Skeletal muscle cell (primary cell): Measurements from ENCODE around the gene SCN3A.

ENCODE experiments used
- DNase-seq: peaks from one replicate; pipeline ENCODE4 v3.0.0-alpha.2; 2010; ENCODE audit warnings: low read depth
- H3K4me3 ChIP-seq: 2 replicates; pipeline ENCODE4 v1.5.1; 2011; ENCODE audit warnings: low read depth, mild to moderate bottlenecking, control low read depth, low read length, moderate library complexity

The SCN3A gene

DNA sequence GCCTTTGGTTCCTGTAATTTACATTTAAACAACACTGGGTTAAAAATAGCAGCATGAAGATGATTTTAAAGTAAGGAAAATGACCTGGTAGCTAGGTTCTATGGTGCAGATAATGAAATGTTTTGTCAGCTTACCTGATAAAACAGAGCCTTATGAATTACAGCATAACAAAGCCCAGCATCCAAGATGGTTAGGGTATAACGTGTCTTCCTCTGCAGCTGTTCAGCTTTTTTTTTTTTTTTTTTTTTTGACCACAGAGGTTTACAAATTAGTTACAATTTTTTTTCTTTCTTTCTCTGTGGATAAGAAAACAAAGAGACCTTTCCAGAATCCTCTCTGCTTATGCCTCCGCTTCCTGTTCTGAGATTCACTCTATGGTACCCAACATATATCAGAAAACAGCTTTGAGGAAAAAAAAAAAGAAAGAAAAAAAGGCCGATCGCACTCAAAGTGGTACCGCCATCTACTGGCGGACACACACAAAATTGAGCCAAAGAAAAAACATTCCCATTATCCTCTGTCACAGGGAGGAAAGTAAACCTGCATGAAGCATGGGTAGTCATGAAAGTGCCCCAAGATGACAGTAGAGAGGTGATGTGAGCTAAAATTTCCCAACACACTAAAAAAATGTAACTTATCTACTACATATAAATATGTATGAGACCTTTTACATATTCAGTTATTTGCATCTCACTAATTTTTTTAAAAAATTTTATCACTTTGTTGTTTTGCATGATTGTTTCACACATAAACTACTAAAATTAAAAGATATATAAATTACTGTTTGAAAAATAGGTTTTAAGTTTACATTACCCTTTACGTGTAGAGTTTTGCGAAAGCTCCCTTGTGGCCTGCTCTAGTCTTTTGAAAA lies at the start of gene SCN3A:
SCN3A (minus strand) TSS at position 362 of the 871 bp plus-strand sequence. CDS start 27,656 bp downstream, outside the sequence.
- no peak for DNase-seq

DNA sequence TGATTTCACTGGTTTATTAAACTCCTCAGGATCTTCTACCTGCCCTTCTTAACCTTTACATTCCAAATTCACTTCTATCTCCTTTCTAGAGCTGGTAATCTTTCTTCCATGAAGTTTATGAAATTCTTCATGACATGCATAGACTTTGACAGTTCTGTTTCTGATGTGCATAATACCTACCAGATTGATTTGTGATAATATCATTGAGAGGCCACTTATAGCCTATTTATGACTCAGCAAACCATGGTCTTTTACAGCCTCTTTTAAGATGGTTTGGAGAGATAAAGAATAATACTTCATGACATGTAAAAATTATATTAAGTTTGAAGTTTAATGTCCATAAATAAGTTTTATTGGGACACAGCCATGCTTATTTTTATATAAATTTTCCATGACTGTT lies 49.3 kb upstream of the SCN3A start:
- DNase-seq: no peak
- H3K4me3 ChIP-seq: no peak overlapping the region

More for the DNA sequence above, at the start of gene SCN3A:
- no peak within 1 kb of the TSS for H3K4me3 ChIP-seq

GRCh38 chr2:165251366-165251765 lies 47.5 kb upstream of the SCN3A start:
- no peak overlapping the region for H3K4me3 ChIP-seq
- DNase-seq: no peak

DNA sequence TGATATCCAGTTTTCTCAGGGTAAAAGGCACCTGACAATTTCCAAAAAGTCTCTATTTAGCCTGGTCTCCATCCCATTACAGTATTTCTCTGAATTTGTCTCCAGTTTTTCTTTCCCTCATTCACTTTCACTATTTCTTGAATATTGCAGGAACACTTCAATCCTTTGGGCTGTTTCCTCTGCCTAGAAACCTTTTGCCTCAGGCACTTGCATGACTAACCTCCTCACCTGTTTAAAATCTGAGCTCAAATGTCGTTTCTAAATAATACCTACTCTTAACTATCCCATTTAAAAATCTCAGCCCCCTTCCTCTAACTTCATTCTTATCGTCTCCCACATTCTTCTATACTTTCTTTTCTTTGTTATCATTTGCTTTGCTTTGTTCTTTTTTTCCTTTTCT lies 44.4 kb upstream of the SCN3A start:
- no peak overlapping the region for H3K4me3 ChIP-seq
- DNase-seq: no peak

GRCh38 chr2:165245081-165245793 lies 41.4 kb upstream of the SCN3A start:
- DNase-seq: no peak
- no peak overlapping the region for H3K4me3 ChIP-seq

GRCh38 chr2:165240916-165241315 lies 37.1 kb upstream of the SCN3A start:
- DNase-seq: no peak
- no peak overlapping the region for H3K4me3 ChIP-seq

DNA sequence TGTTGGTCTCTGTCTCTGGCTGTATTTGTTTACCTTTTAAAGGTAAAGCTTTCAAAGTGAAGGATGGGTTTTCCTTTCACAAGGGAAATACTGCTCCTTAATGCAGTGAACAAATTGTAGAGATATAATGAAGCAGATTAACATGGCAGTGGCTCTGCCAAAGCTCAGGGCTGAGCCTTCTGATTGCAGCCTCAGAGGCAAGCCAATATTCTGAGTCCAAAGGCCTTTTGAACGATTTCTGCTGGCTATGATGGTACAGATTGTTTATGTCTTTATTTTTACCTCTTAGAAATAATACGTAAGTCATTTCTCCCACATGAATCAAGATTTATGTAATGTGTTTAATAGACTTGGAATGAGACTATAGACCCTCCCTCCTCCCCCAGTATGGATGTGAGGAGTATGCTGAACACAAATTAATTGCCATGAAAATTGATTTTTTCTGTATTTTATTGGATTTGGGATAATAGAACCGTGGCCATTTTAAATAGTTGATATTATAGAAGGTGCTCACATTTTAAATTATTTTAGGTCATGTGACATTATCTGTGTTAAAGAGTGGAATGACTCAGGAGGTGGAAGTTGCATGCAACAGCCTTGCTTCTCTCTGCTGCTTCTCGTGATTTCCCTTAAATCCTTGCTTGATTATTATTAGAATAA lies 36.1 kb upstream of the SCN3A start:
- H3K4me3 ChIP-seq: no peak overlapping the region
- no peak for DNase-seq

DNA sequence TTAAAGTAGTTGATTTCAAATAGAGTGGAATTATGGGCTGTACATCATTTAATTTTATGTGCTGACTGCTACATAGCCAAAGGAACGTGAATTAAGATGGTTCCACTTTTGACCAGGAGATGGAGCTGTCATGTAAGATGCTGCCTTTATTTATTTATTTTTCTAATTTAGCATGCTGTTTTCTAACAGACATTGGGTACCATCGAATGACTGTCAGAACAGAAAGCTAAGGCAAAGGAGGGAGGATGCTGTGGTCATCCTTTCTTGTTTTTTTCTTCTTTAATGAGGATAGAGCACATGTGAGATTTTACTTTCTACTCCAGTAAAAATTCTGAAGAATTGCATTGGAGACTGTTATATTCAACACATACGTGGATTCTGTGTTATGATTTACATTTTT lies 35.4 kb upstream of the SCN3A start, which contains the start of gene SCN2A:
SCN2A (plus strand) TSS at position 185 of the 400 bp plus-strand sequence. CDS start 56,410 bp downstream, outside the sequence.
- H3K4me3 ChIP-seq: no peak within 1 kb of the TSS
- peak; percentile 17 for DNase-seq

DNA sequence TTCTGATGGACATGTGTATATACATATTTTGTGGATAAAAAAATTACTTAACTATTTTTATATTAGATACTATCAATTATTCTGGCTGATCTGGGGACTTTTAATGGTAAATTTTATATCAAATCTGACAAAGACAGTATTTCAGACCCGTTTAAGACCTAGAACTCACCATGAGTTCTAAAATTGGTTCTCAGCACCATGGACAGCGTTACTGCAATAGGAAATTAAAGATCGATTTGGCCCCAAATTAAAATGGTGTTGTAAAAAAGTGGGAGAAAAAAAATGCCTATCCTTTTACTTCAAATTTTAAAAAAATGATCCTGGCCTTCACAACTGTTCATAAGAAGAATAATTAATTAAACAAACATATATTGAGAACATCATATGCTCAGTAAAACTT lies 34.4 kb upstream of the SCN3A start:
- peak; percentile 3 for DNase-seq
- no peak overlapping the region for H3K4me3 ChIP-seq

DNA sequence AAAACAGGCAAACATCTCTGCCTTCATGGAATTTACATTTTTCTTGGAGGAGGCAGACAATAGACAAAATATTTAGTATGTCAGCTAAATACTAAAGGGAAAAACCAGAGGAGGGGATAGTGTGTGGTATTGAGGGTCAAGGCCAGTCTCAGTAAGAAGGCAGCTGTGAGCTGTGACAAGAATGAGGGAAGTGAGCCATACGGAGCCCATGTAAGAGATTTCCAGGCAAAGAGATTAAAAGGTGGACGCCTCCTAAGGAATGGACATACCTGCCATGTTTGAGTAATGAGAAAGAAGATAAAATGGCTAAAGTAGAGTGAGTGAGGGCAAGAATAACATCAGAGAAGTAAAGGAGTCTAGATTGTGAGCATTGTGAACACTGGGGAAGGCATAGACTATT lies 33.2 kb upstream of the SCN3A start:
- no peak for DNase-seq
- H3K4me3 ChIP-seq: no peak overlapping the region

- DNase-seq: no peak
- no peak overlapping the region for H3K4me3 ChIP-seq
Measured at GRCh38 chr2:165227571-165227970, 23.7 kb upstream of the SCN3A start.

DNA sequence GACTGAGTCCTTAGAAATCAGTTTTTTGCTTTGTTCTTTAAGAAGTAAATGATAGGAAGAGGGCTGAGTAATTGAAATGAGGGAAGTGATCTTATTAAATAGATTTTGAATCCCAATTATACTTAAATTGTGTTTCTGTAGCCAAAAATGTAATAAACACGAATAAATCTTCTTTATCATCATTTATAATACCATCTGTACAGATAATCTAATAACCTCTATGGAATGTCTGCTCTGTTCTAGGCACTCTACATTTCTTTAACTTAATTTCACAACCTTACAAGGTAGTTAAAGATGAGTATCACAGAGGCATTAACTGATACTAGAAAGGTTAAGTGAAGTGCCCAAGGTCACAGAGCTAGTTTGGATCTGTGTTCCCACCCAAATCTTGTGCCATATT lies 21.1 kb upstream of the SCN3A start:
- DNase-seq: no peak
- H3K4me3 ChIP-seq: no peak overlapping the region

- DNase-seq: no peak
- no peak overlapping the region for H3K4me3 ChIP-seq
Measured at GRCh38 chr2:165219481-165219880, 15.6 kb upstream of the SCN3A start.

DNA sequence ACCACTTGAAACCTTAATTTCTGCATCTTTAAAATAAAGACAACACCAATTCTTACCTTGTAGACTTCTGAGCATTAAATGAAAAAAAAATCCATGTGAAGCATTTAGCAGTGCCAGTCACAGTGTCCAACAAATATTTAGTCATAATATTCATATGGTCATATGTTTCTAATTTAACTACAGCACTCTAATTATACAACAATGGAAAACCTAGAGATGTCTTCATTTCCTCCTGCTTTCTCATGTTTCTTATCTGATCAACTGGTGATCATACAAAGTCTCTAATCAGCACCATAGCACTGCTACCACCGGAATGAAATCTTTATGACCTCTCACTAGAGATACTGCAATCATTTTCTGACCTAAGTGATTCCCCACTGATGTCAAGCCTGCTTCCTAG lies 10.2 kb upstream of the SCN3A start:
- H3K4me3 ChIP-seq: no peak overlapping the region
- no peak for DNase-seq

DNA sequence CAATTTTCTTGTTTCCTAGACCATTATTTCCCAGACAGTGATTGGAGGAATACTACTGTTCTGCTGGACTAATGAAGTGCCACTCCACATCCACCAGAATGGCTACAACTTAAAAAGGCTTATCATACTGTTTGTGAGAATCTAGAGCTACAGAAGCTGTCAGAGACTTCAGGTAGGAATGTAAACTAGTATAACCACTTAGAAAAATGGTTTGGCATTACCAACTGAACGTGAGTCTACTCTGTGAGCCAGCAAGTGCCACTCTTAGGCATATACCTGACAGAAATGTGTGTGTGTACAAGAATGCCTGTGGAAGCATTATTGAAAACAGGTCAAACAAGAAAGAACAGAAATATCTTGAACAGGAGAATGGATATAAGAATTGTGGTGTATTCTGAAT lies 4.2 kb upstream of the SCN3A start:
- H3K4me3 ChIP-seq: no peak overlapping the region
- DNase-seq: no peak

DNA sequence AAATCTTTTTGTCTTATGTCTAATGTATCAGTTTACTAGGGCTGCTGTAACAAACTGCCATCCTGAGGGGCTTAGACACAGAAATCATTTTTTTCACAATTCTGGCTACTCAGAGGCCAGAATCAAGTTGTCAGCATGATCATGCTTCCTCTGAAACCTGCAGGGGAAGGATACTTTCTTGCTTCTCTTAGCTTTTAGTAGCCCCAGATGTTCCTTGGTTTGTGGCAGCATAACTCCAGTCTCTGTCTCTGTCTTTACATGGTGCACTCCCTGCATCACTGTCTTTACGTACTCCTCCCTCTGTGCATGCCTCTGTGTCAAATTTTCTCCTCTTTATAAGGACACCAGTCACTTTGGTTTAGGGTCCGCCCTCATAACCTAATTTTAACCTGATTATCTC lies 2.0 kb upstream of the SCN3A start:
- H3K4me3 ChIP-seq: no peak overlapping the region
- no peak for DNase-seq

GRCh38 chr2:165202239-165202638 lies 1.6 kb downstream of the SCN3A start:
- no peak for DNase-seq
- no peak overlapping the region for H3K4me3 ChIP-seq

DNA sequence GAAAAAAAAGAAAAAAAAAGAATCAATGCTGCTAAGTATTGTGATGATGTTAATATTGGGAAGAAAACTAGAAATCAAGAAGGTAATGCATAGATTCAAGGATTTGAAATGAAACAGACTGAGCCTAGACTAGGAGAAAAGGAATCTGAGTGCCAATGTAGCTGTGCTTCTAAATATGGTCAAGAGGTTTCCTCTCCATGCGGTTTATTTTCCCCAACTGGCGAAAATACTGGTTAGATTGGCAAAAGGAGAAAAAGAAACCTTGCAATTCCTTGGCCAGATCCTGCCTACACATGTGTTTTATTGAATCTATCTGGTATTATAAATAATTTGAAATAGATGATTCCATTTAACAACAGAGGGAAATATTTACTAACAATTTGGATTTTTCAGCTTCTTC lies 5.7 kb downstream of the SCN3A start:
- no peak for DNase-seq
- no peak overlapping the region for H3K4me3 ChIP-seq

DNA sequence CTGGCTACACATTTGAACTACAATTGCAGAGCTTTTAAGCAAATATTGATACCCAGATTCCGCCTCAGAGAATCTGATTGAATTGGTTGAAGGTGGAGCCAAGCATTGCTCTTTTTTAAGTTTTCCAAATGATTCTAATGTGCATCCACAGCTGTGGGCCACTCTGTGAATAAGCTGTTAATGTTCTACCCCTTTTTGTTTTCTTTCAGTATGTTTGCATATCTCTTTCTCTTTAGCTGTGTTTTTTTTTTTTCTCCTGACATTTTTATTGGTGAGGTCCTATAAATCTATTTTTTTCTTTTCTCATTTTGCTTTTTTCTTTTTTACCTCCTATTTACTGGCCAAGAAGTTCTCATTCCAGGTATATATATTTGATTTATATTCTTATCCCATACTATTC lies 6.5 kb downstream of the SCN3A start:
- no peak overlapping the region for H3K4me3 ChIP-seq
- DNase-seq: no peak

GRCh38 chr2:165196411-165196810 lies 7.4 kb downstream of the SCN3A start:
- no peak for DNase-seq

More at GRCh38 chr2:165196411-165196810, 7.4 kb downstream of the SCN3A start:
- no peak overlapping the region for H3K4me3 ChIP-seq
